Measurements from ENCODE around the gene CDKN1B. TPM values are rescaled to one million over a fixed set of nuclear protein-coding genes. Genes with fewer than 3 reads are reported as not detected.

The CDKN1B gene
- polyA plus RNA-seq (2012; ENCODE audit: insufficient read depth, insufficient read length, low read depth), result 105 TPM

GRCh38 chr12:12716793-12717585, at the start of gene CDKN1B:
Gene CDKN1B (plus strand): TSS chr12:12717368. CDS start chr12:12717840, 472 bp downstream.
- Histone ChIP-seq H3K4me1 (peaks cover 10% of the 10 kb centered on the region; the same call in 1 of the 2 replicates), H3K4me3 (ENCODE audit: low read depth, low read length) (peak within 1 kb of the TSS; percentile 92), H3K36me3 (peaks cover 28% of the 10 kb centered on the region), H3K9me3 (no peaks in the 10 kb centered on the region), H3K27me3 (no peaks in the 10 kb centered on the region)
- DNase-seq, result peak; percentile 94
- TF ChIP-seq CTCF (IDR thresholded peaks at IDR 0.05; ENCODE audit: low read depth, low read length), result no peak

- Histone ChIP-seq H3K4me3 (ENCODE audit: low read depth, low read length) (no peak overlapping the region), H3K36me3 (no peaks in the 10 kb centered on the region)
- no peak for TF ChIP-seq CTCF (IDR thresholded peaks at IDR 0.05; ENCODE audit: low read depth, low read length)
Observed at GRCh38 chr12:12668005-12668404, 49.2 kb upstream of the CDKN1B start.

GRCh38 chr12:12669020-12669419, 48.1 kb upstream of the CDKN1B start:
- Histone ChIP-seq H3K9me3 (no peaks in the 10 kb centered on the region), H3K4me1 (no peaks in the 10 kb centered on the region), H3K27me3 (no peaks in the 10 kb centered on the region)

More at GRCh38 chr12:12668005-12668404, 49.2 kb upstream of the CDKN1B start:
- Histone ChIP-seq H3K4me1 (no peaks in the 10 kb centered on the region), H3K9me3 (no peaks in the 10 kb centered on the region), H3K27me3 (no peaks in the 10 kb centered on the region)
- DNase-seq, result no peak

GRCh38 chr12:12671850-12672660, 45.1 kb upstream of the CDKN1B start:
- H3K27me3 ChIP-seq, result no peaks in the 10 kb centered on the region
- DNase-seq, result no peak
- peaks cover 8% of the 10 kb centered on the region for H3K4me1 ChIP-seq
- no peaks in the 10 kb centered on the region for H3K36me3 ChIP-seq
- no peaks in the 10 kb centered on the region for H3K9me3 ChIP-seq
- TF ChIP-seq CTCF (IDR thresholded peaks at IDR 0.05; ENCODE audit: low read depth, low read length), result no peak
- no peak overlapping the region for H3K4me3 ChIP-seq (ENCODE audit: low read depth, low read length)

More at GRCh38 chr12:12669020-12669419, 48.1 kb upstream of the CDKN1B start:
- H3K4me3 ChIP-seq (ENCODE audit: low read depth, low read length), result no peak overlapping the region
- H3K36me3 ChIP-seq, result no peaks in the 10 kb centered on the region
- no peak for DNase-seq
- TF ChIP-seq CTCF (IDR thresholded peaks at IDR 0.05; ENCODE audit: low read depth, low read length), result no peak

- Histone ChIP-seq H3K4me3 (ENCODE audit: low read depth, low read length) (no peak overlapping the region), H3K9me3 (no peaks in the 10 kb centered on the region), H3K4me1 (peaks cover 8% of the 10 kb centered on the region), H3K27me3 (no peaks in the 10 kb centered on the region), H3K36me3 (no peaks in the 10 kb centered on the region)
- TF ChIP-seq CTCF (IDR thresholded peaks at IDR 0.05; ENCODE audit: low read depth, low read length), result no peak
- DNase-seq, result no peak
Observed at GRCh38 chr12:12673296-12673695, 43.9 kb upstream of the CDKN1B start.

All from BE2C (cell line).